HUDEP-2 (cell line): ENCODE results near the gene ABCF1.

Experiments
- DNase-seq, 76 experiments: peaks; one replicate each; lab custom pipeline; 2025; ENCODE audit not compliant: unreplicated experiment in 76 of 76; lab: John Stamatoyannopoulos, UW

Gene ABCF1

GRCh38 chr6:30617565-30618269, 46.5 kb downstream of the ABCF1 start, which contains the start of gene MRPS18B:
TSS of gene MRPS18B (plus strand) at chr6:30617840. CDS start at chr6:30617866, 26 bp downstream.
- peak in 75 of 76 experiments; percentile 60 to 99 (median 97) for DNase-seq

- DNase-seq = peak in 14 of 76 experiments; percentile 18 to 50 (median 34)
Measured at GRCh38 chr6:30618270-30618797, 47.1 kb downstream of the ABCF1 start.

- DNase-seq = no peak
Measured at GRCh38 chr6:30619561-30619960, 48.3 kb downstream of the ABCF1 start.

GRCh38 chr6:30625511-30625910, 54.3 kb downstream of the ABCF1 start:
- DNase-seq = no peak

GRCh38 chr6:30626484-30627366, 55.5 kb downstream of the ABCF1 start, which contains the start of gene ATAT1:
TSS of gene ATAT1 (plus strand) at chr6:30626874.
- DNase-seq = peak in 72 of 76 experiments; percentile 38 to 90 (median 76)

- no peak for DNase-seq
Measured at GRCh38 chr6:30635834-30636233, 64.6 kb downstream of the ABCF1 start.

GRCh38 chr6:30640481-30640880, 69.2 kb downstream of the ABCF1 start:
- DNase-seq = peak in 14 of 76 experiments; percentile 1 to 22 (median 12)

GRCh38 chr6:30641048-30641447, 69.8 kb downstream of the ABCF1 start:
- DNase-seq = no peak
